Measurements from ENCODE around the gene GPR160. TPM values are rescaled to one million over a fixed set of nuclear protein-coding genes. Genes with fewer than 3 reads are reported as not detected.

Gene GPR160
- total RNA-seq, 1 donor: not detected

DNA sequence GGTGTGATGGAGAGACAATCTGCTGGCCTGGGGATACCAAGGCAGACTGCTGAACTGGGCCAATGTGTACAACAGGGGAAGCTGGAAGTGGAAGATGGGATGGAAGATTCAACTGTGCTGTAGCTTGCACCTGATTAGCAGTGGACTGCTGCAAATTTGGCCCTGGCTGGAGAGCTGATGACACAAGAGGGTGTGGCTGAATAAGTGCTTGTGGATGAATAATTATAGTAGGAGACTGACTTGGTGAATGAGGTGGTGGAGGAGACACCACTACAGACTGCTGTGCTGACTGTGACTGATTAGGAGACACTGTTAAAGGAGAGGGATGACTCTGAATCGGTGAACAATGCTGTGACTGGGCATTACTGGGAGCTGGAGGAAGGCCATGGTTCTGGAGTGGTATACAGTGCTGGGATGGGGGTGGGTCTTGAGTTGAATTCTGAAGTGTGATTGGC is 91.2 kb downstream of the GPR160 start:
- TF ChIP-seq, protein P1, sequence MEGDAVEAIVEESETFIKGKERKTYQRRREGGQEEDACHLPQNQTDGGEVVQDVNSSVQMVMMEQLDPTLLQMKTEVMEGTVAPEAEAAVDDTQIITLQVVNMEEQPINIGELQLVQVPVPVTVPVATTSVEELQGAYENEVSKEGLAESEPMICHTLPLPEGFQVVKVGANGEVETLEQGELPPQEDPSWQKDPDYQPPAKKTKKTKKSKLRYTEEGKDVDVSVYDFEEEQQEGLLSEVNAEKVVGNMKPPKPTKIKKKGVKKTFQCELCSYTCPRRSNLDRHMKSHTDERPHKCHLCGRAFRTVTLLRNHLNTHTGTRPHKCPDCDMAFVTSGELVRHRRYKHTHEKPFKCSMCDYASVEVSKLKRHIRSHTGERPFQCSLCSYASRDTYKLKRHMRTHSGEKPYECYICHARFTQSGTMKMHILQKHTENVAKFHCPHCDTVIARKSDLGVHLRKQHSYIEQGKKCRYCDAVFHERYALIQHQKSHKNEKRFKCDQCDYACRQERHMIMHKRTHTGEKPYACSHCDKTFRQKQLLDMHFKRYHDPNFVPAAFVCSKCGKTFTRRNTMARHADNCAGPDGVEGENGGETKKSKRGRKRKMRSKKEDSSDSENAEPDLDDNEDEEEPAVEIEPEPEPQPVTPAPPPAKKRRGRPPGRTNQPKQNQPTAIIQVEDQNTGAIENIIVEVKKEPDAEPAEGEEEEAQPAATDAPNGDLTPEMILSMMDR (IDR thresholded peaks at IDR 0.05; ENCODE audit: extremely low read depth, low read depth, low read length): no peak
- H3K27ac ChIP-seq (ENCODE audit: low read depth, low read length): no peak overlapping the region
- no peak overlapping the region for H3K4me3 ChIP-seq (ENCODE audit: insufficient read depth, low read length)
- H3K4me1 ChIP-seq (ENCODE audit: insufficient read depth, low read length): no peaks in the 10 kb centered on the region
- no peak for DNase-seq (ENCODE audit: insufficient read length, low spot score, missing footprints)
- H3K36me3 ChIP-seq (ENCODE audit: insufficient read depth, low read length): peaks cover 24% of the 10 kb centered on the region
- no peaks in the 10 kb centered on the region for H3K27me3 ChIP-seq (ENCODE audit: insufficient read depth, low read length)
- no peaks in the 10 kb centered on the region for H4K20me1 ChIP-seq (ENCODE audit: insufficient read depth, low read length)
- peaks cover 31% of the 10 kb centered on the region for H3K79me2 ChIP-seq (ENCODE audit: insufficient read depth, low read length)
- H2AFZ ChIP-seq (ENCODE audit: low read length): no peak overlapping the region
- H3K9me3 ChIP-seq (ENCODE audit: low read depth, low read length): no peaks in the 10 kb centered on the region
- H3K4me2 ChIP-seq (ENCODE audit: insufficient read depth, low read length): no peak overlapping the region

DNA sequence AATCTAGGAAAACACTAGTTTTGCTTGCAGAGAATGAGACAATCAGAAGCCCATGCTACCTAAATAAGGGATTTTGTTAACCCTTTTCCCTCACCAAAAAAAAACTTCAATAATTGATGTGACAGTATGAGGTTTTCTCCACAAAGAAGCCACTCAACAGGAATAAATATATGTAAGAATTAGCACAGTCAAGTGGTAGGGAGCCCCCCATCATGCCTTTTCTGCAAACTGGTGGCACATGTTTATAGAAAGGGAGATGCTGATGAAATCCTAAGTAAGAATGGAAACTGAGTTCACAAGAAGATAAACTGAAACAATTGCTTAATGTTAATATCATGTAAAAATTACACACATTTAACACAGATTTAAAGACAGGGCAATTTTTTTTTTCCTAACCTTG is 92.7 kb downstream of the GPR160 start:
- no peaks in the 10 kb centered on the region for H3K4me1 ChIP-seq (ENCODE audit: insufficient read depth, low read length)
- H3K79me2 ChIP-seq (ENCODE audit: insufficient read depth, low read length): peaks cover 28% of the 10 kb centered on the region
- H3K4me2 ChIP-seq (ENCODE audit: insufficient read depth, low read length): no peak overlapping the region
- no peak for DNase-seq (ENCODE audit: insufficient read length, low spot score, missing footprints)
- TF ChIP-seq, protein P1 (IDR thresholded peaks at IDR 0.05; ENCODE audit: extremely low read depth, low read depth, low read length): no peak
- no peak overlapping the region for H3K4me3 ChIP-seq (ENCODE audit: insufficient read depth, low read length)
- H3K36me3 ChIP-seq (ENCODE audit: insufficient read depth, low read length): peaks cover 29% of the 10 kb centered on the region
- H3K9me3 ChIP-seq (ENCODE audit: low read depth, low read length): no peaks in the 10 kb centered on the region
- H3K27me3 ChIP-seq (ENCODE audit: insufficient read depth, low read length): no peaks in the 10 kb centered on the region
- H3K27ac ChIP-seq (ENCODE audit: low read depth, low read length): no peak overlapping the region
- no peaks in the 10 kb centered on the region for H4K20me1 ChIP-seq (ENCODE audit: insufficient read depth, low read length)
- no peak overlapping the region for H2AFZ ChIP-seq (ENCODE audit: low read length)

DNA sequence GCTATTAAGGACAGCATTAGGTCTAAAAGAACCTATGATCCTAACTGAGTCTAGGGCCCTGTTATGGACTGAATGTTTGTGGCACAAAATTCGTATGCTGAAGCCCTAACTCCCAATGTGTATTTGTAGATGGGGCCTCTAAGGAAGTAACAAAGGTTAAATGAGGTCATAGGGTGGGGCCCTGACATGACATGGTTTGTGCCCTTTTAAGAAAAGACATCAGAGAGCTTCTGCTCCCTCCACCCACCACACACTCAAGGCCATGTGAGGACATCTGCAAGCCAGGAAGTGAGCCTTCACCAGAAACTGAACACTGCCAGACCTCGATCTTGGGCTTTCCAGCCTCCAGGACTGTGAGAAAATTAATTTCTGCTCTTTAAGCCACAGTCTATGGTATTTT is 94.5 kb downstream of the GPR160 start:
- peaks cover 33% of the 10 kb centered on the region for H3K79me2 ChIP-seq (ENCODE audit: insufficient read depth, low read length)
- peaks cover 40% of the 10 kb centered on the region for H3K36me3 ChIP-seq (ENCODE audit: insufficient read depth, low read length)
- no peaks in the 10 kb centered on the region for H3K4me1 ChIP-seq (ENCODE audit: insufficient read depth, low read length)
- TF ChIP-seq, protein P1 (IDR thresholded peaks at IDR 0.05; ENCODE audit: extremely low read depth, low read depth, low read length): no peak
- no peak overlapping the region for H3K27ac ChIP-seq (ENCODE audit: low read depth, low read length)
- DNase-seq (ENCODE audit: insufficient read length, low spot score, missing footprints): no peak
- no peaks in the 10 kb centered on the region for H3K27me3 ChIP-seq (ENCODE audit: insufficient read depth, low read length)
- H2AFZ ChIP-seq (ENCODE audit: low read length): no peak overlapping the region
- no peaks in the 10 kb centered on the region for H4K20me1 ChIP-seq (ENCODE audit: insufficient read depth, low read length)
- H3K4me2 ChIP-seq (ENCODE audit: insufficient read depth, low read length): no peak overlapping the region
- no peak overlapping the region for H3K4me3 ChIP-seq (ENCODE audit: insufficient read depth, low read length)
- H3K9me3 ChIP-seq (ENCODE audit: low read depth, low read length): no peaks in the 10 kb centered on the region

Small RNA genes within 50 kb of the gene (small RNA-seq; reads per million reads assigned to genes)
- gene RNU4-38P: not detected

Other genes starting within 250 kb of the GPR160 start
- gene LRRIQ4, start 225.1 kb upstream of the GPR160 start, total RNA-seq: under 0.01 and 0.29 TPM in 2 replicates
- gene LRRC34, start 225.1 kb upstream of the GPR160 start, total RNA-seq: 2.2 and 2.4 TPM in 2 replicates
- not detected in 2 replicates for gene LRRC31, start 168.1 kb upstream of the GPR160 start, total RNA-seq
- not detected in 2 replicates for gene SAMD7, start 126.4 kb upstream of the GPR160 start, total RNA-seq
- gene SEC62, start 71.2 kb upstream of the GPR160 start, total RNA-seq: 31.5 and 34.2 TPM in 2 replicates
- 36.9 and 47.1 TPM in 2 replicates for gene PHC3, start 143.7 kb downstream of the GPR160 start, total RNA-seq
- gene PRKCI, start 184.4 kb downstream of the GPR160 start, total RNA-seq: 54.8 and 69.1 TPM in 2 replicates